GM23338 (cell line): ENCODE measurements around the gene OLIG3. TPM values are rescaled to one million over a fixed set of nuclear protein-coding genes. Genes with fewer than 3 reads are reported as not detected.

ENCODE experiments used
- ATAC-seq: fragments of 200-7000 bp; cut with Tn5 transposase; 3 replicates; pipeline ENCODE4 v1.9.1; 2020
- DNase-seq: peaks from one replicate; pipeline ENCODE4 v3.0.0-alpha.2; 2015; ENCODE audit warnings: low spot score
- H2AFZ ChIP-seq: fragments of 200-600 bp; sonication (generic); 2 replicates; pipeline ENCODE4 v1.8.0; 2016; ENCODE audit warnings: antibody characterized with exemption, mild to moderate bottlenecking, moderate library complexity
- H3F3A ChIP-seq: fragments of 200-600 bp; sonication (generic); replicated peaks from 2 replicates; pipeline ENCODE4 v1.8.0; 2017; ENCODE audit warnings: antibody characterized with exemption, mixed run types, low read depth
- H3K27ac ChIP-seq: fragments of 200-600 bp; sonication (generic); 2 replicates; pipeline ENCODE4 v1.6.1; 2016; ENCODE audit warnings: low read depth
- H3K27me3 ChIP-seq: fragments of 200-600 bp; sonication (generic); 2 replicates; pipeline ENCODE4 v1.8.0; 2016; ENCODE audit warnings: mild to moderate bottlenecking, mixed run types, moderate library complexity; ENCODE audit not compliant: insufficient read depth
- H3K36me3 ChIP-seq: fragments of 200-600 bp; sonication (generic); 2 replicates; pipeline ENCODE4 v1.8.0; 2016; ENCODE audit warnings: mild to moderate bottlenecking; ENCODE audit not compliant: insufficient read depth
- H3K4me1 ChIP-seq: fragments of 200-600 bp; sonication (generic); 2 replicates; pipeline ENCODE4 v1.8.0; 2016; ENCODE audit warnings: mild to moderate bottlenecking, moderate library complexity; ENCODE audit not compliant: insufficient read depth
- H3K4me2 ChIP-seq: fragments of 200-600 bp; sonication (generic); 2 replicates; pipeline ENCODE4 v1.7.1; 2017; ENCODE audit warnings: mixed run types
- H3K4me3 ChIP-seq: fragments of 200-600 bp; sonication (generic); 2 replicates; pipeline ENCODE4 v1.6.1; 2016; ENCODE audit warnings: mixed run types
- H3K79me2 ChIP-seq: fragments of 200-600 bp; sonication (generic); replicated peaks from 2 replicates; pipeline ENCODE4 v1.8.0; 2017; ENCODE audit warnings: mild to moderate bottlenecking; ENCODE audit not compliant: insufficient read depth
- H3K9me2 ChIP-seq: fragments of 200-600 bp; sonication (generic); 2 replicates; pipeline ENCODE4 v1.8.0; 2017; ENCODE audit not compliant: insufficient read depth
- H4K20me1 ChIP-seq: fragments of 200-600 bp; sonication (generic); replicated peaks from 2 replicates; pipeline ENCODE4 v1.8.0; 2017; ENCODE audit warnings: mild to moderate bottlenecking; ENCODE audit not compliant: insufficient read depth
- H3K27ac Mint-ChIP-seq: 2 replicates; pipeline ENCODE4 v1.8.0; 2020; ENCODE audit warnings: inconsistent platforms, mild to moderate bottlenecking, moderate library complexity, mixed read lengths
- H3K27me3 Mint-ChIP-seq: 3 replicates; pipeline ENCODE4 v1.8.0; 2022; ENCODE audit warnings: low read depth, mild to moderate bottlenecking, moderate library complexity, mixed read lengths, inconsistent platforms; ENCODE audit not compliant: insufficient read depth, poor library complexity
- H3K36me3 Mint-ChIP-seq: 3 replicates; pipeline ENCODE4 v1.8.0; 2021; ENCODE audit warnings: low read depth, mild to moderate bottlenecking, inconsistent platforms, moderate library complexity, mixed read lengths
- H3K4me1 Mint-ChIP-seq: 3 replicates; pipeline ENCODE4 v1.8.0; 2020; ENCODE audit warnings: mild to moderate bottlenecking, inconsistent platforms, mixed read lengths
- H3K4me3 Mint-ChIP-seq: 3 replicates; pipeline ENCODE4 v1.8.0; 2021; ENCODE audit warnings: moderate library complexity, mild to moderate bottlenecking, inconsistent platforms, mixed read lengths
- H3K9me3 Mint-ChIP-seq: 3 replicates; pipeline ENCODE4 v1.8.0; 2020; ENCODE audit warnings: moderate library complexity, mild to moderate bottlenecking, inconsistent platforms, mixed read lengths
- CREB1 ChIP-seq: fragments of 250-450 bp; sonication (Bioruptor Pico); IDR thresholded peaks from 2 replicates; pipeline ENCODE4 v1.5.0; 2020; ENCODE audit warnings: low read depth, mild to moderate bottlenecking, moderate library complexity
- EZH2 ChIP-seq: fragments of 200-600 bp; sonication (generic); IDR thresholded peaks from one replicate; pipeline ENCODE4 v1.8.0; 2017; ENCODE audit warnings: antibody characterized with exemption, mild to moderate bottlenecking, low read depth; ENCODE audit not compliant: unreplicated experiment
- EZH2phosphoT487 ChIP-seq: fragments of 200-600 bp; sonication (generic); IDR thresholded peaks from one replicate; pipeline ENCODE4 v1.8.1; 2018; ENCODE audit warnings: antibody characterized with exemption; ENCODE audit not compliant: unreplicated experiment
- JUNB ChIP-seq: IDR thresholded peaks from one replicate; pipeline ENCODE4 v1.6.1; 2016; ENCODE audit warnings: antibody characterized with exemption; ENCODE audit not compliant: unreplicated experiment
- NANOG ChIP-seq: IDR thresholded peaks from 2 replicates; pipeline ENCODE4 v1.6.1; 2016; ENCODE audit warnings: antibody characterized with exemption, borderline replicate concordance
- POLR2AphosphoS5 ChIP-seq: IDR thresholded peaks from 2 replicates; pipeline ENCODE4 v1.6.1; 2016; ENCODE audit warnings: antibody characterized with exemption, low read depth
- STAT1 ChIP-seq: IDR thresholded peaks from one replicate; pipeline ENCODE4 v1.6.1; 2016; ENCODE audit warnings: antibody characterized with exemption; ENCODE audit not compliant: unreplicated experiment
- ZNF114 ChIP-seq: fragments of 250-450 bp; sonication (Bioruptor Pico); IDR thresholded peaks from 2 replicates; pipeline ENCODE4 v1.5.0; 2020; ENCODE audit warnings: mild to moderate bottlenecking, moderate library complexity
- ZNF331 ChIP-seq: fragments of 250-450 bp; sonication (Bioruptor Pico); IDR thresholded peaks from 2 replicates; pipeline ENCODE4 v1.5.0; 2020; ENCODE audit warnings: low read depth, mild to moderate bottlenecking, moderate library complexity
- polyA plus RNA-seq: library from polyadenylated mRNA; unstranded; fragments of >200 nt; fragmentation: Nextera tagmentation; extraction: Ambion mirVana; gene quantifications from 2 replicates; pipeline ENCODE4 v1.2.1, GENCODE V29; 2016
- total RNA-seq: library from RNA; depleted of rRNA; stranded (reverse); fragments of >200 nt; shearing (Covaris generic); gene quantifications from 2 replicates; pipeline ENCODE4 v1.2.3, GENCODE V29; 2014
- TF ChIP-seq, protein P1 (sequence below): IDR thresholded peaks from 2 replicates; pipeline ENCODE4 v1.6.1; 2016; ENCODE audit warnings: antibody characterized with exemption
- TF ChIP-seq, protein P2 (sequence below): fragments of 250-450 bp; sonication (Bioruptor Pico); IDR thresholded peaks from 2 replicates; pipeline ENCODE4 v1.5.0; 2020; ENCODE audit warnings: mild to moderate bottlenecking, moderate library complexity
- TF ChIP-seq, protein P3 (sequence below), 2 experiments: fragments of 200-600 bp in 1 of 2; sonication (generic) in 1 of 2; conservative IDR thresholded peaks; 2 replicates each; pipeline versions ENCODE4 v1.5.1 to v1.6.1; 2016 to 2017; ENCODE audit warnings: antibody characterized with exemption in 2 of 2, low read depth in 2 of 2, mild to moderate bottlenecking in 2 of 2, moderate library complexity in 1 of 2
- TF ChIP-seq, protein P4 (sequence below): IDR thresholded peaks from one replicate; pipeline ENCODE4 v1.6.1; 2018; ENCODE audit warnings: antibody characterized with exemption; ENCODE audit not compliant: unreplicated experiment

Gene OLIG3
- total and polyA plus RNA-seq, 2 experiments from 2014 or later: 0.10 to 1.1 TPM

DNA sequence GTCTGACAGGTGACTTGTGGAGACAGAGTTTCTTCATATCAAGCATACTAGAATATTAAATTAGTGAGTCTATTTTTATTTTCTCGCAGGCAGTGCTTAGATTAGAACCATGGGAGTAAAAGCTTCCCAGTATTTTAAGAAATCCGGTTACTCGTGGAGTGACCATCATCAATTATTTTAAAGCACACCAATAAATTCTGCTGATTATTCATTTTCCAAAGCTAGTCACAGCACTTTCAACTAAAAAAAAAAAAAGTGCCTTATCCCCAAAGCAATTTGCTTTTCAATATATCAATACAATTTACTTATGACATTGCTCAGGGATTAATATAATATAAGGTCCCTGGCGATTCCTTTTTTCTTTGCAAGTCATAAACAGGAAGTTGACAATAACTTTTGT is 26.3 kb upstream of the OLIG3 start:
- Mint-ChIP-seq H3K4me3 (no peak overlapping the region), H3K27me3 (peaks cover 13% of the 10 kb centered on the region), H3K36me3 (0 out of 3 replicates have a peak, but pooled peaks cover 3% of the 10 kb centered on the region), H3K4me1 (peaks cover 50% of the 10 kb centered on the region), H3K27ac (no peak overlapping the region), H3K9me3 (0 out of 3 replicates have a peak, but pooled peaks cover 6% of the 10 kb centered on the region)
- Histone ChIP-seq H3K27me3 (no peaks in the 10 kb centered on the region; the same call in 1 of the 2 replicates), H4K20me1 (no peaks in the 10 kb centered on the region), H3K27ac (no peak overlapping the region), H3K79me2 (no peaks in the 10 kb centered on the region), H3K36me3 (no peaks in the 10 kb centered on the region), H3K4me2 (no peak overlapping the region), H3K4me3 (no peak overlapping the region), H3K4me1 (peaks cover 65% of the 10 kb centered on the region), H3F3A (no peaks in the 10 kb centered on the region; the same call in 1 of the 2 replicates), H2AFZ (no peak overlapping the region), H3K9me2 (0 out of 2 replicates have a peak, but pooled peaks cover 7% of the 10 kb centered on the region)
- DNase-seq: no peak
- TF ChIP-seq EZH2 (no peak), ZNF114 (no peak), NANOG (no peak), EZH2phosphoT487 (no peak), POLR2AphosphoS5 (no peak), JUNB (no peak), CREB1 (CRISPR knock-in tag) (no peak), STAT1 (no peak), ZNF331 (no peak)
- TF ChIP-seq, protein P1, sequence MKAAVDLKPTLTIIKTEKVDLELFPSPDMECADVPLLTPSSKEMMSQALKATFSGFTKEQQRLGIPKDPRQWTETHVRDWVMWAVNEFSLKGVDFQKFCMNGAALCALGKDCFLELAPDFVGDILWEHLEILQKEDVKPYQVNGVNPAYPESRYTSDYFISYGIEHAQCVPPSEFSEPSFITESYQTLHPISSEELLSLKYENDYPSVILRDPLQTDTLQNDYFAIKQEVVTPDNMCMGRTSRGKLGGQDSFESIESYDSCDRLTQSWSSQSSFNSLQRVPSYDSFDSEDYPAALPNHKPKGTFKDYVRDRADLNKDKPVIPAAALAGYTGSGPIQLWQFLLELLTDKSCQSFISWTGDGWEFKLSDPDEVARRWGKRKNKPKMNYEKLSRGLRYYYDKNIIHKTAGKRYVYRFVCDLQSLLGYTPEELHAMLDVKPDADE: no peak
- TF ChIP-seq, protein P2, sequence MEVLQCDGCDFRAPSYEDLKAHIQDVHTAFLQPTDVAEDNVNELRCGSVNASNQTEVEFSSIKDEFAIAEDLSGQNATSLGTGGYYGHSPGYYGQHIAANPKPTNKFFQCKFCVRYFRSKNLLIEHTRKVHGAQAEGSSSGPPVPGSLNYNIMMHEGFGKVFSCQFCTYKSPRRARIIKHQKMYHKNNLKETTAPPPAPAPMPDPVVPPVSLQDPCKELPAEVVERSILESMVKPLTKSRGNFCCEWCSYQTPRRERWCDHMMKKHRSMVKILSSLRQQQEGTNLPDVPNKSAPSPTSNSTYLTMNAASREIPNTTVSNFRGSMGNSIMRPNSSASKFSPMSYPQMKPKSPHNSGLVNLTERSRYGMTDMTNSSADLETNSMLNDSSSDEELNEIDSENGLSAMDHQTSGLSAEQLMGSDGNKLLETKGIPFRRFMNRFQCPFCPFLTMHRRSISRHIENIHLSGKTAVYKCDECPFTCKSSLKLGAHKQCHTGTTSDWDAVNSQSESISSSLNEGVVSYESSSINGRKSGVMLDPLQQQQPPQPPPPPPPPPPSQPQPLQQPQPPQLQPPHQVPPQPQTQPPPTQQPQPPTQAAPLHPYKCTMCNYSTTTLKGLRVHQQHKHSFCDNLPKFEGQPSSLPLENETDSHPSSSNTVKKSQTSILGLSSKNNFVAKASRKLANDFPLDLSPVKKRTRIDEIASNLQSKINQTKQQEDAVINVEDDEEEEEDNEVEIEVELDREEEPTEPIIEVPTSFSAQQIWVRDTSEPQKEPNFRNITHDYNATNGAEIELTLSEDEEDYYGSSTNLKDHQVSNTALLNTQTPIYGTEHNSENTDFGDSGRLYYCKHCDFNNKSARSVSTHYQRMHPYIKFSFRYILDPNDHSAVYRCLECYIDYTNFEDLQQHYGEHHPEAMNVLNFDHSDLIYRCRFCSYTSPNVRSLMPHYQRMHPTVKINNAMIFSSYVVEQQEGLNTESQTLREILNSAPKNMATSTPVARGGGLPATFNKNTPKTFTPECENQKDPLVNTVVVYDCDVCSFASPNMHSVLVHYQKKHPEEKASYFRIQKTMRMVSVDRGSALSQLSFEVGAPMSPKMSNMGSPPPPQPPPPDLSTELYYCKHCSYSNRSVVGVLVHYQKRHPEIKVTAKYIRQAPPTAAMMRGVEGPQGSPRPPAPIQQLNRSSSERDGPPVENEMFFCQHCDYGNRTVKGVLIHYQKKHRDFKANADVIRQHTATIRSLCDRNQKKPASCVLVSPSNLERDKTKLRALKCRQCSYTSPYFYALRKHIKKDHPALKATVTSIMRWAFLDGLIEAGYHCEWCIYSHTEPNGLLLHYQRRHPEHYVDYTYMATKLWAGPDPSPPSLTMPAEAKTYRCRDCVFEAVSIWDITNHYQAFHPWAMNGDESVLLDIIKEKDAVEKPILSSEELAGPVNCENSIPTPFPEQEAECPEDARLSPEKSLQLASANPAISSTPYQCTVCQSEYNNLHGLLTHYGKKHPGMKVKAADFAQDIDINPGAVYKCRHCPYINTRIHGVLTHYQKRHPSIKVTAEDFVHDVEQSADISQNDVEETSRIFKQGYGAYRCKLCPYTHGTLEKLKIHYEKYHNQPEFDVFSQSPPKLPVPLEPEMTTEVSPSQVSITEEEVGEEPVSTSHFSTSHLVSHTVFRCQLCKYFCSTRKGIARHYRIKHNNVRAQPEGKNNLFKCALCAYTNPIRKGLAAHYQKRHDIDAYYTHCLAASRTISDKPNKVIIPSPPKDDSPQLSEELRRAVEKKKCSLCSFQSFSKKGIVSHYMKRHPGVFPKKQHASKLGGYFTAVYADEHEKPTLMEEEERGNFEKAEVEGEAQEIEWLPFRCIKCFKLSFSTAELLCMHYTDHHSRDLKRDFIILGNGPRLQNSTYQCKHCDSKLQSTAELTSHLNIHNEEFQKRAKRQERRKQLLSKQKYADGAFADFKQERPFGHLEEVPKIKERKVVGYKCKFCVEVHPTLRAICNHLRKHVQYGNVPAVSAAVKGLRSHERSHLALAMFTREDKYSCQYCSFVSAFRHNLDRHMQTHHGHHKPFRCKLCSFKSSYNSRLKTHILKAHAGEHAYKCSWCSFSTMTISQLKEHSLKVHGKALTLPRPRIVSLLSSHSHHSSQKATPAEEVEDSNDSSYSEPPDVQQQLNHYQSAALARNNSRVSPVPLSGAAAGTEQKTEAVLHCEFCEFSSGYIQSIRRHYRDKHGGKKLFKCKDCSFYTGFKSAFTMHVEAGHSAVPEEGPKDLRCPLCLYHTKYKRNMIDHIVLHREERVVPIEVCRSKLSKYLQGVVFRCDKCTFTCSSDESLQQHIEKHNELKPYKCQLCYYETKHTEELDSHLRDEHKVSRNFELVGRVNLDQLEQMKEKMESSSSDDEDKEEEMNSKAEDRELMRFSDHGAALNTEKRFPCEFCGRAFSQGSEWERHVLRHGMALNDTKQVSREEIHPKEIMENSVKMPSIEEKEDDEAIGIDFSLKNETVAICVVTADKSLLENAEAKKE (CRISPR knock-in tag): no peak
- TF ChIP-seq, protein P3, sequence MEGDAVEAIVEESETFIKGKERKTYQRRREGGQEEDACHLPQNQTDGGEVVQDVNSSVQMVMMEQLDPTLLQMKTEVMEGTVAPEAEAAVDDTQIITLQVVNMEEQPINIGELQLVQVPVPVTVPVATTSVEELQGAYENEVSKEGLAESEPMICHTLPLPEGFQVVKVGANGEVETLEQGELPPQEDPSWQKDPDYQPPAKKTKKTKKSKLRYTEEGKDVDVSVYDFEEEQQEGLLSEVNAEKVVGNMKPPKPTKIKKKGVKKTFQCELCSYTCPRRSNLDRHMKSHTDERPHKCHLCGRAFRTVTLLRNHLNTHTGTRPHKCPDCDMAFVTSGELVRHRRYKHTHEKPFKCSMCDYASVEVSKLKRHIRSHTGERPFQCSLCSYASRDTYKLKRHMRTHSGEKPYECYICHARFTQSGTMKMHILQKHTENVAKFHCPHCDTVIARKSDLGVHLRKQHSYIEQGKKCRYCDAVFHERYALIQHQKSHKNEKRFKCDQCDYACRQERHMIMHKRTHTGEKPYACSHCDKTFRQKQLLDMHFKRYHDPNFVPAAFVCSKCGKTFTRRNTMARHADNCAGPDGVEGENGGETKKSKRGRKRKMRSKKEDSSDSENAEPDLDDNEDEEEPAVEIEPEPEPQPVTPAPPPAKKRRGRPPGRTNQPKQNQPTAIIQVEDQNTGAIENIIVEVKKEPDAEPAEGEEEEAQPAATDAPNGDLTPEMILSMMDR (conservative IDR thresholded peaks at IDR 0.05; ENCODE audit: low read depth in 2 of 2): no peak
- TF ChIP-seq, protein P4, sequence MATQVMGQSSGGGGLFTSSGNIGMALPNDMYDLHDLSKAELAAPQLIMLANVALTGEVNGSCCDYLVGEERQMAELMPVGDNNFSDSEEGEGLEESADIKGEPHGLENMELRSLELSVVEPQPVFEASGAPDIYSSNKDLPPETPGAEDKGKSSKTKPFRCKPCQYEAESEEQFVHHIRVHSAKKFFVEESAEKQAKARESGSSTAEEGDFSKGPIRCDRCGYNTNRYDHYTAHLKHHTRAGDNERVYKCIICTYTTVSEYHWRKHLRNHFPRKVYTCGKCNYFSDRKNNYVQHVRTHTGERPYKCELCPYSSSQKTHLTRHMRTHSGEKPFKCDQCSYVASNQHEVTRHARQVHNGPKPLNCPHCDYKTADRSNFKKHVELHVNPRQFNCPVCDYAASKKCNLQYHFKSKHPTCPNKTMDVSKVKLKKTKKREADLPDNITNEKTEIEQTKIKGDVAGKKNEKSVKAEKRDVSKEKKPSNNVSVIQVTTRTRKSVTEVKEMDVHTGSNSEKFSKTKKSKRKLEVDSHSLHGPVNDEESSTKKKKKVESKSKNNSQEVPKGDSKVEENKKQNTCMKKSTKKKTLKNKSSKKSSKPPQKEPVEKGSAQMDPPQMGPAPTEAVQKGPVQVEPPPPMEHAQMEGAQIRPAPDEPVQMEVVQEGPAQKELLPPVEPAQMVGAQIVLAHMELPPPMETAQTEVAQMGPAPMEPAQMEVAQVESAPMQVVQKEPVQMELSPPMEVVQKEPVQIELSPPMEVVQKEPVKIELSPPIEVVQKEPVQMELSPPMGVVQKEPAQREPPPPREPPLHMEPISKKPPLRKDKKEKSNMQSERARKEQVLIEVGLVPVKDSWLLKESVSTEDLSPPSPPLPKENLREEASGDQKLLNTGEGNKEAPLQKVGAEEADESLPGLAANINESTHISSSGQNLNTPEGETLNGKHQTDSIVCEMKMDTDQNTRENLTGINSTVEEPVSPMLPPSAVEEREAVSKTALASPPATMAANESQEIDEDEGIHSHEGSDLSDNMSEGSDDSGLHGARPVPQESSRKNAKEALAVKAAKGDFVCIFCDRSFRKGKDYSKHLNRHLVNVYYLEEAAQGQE: no peak
- no peak for ATAC-seq
